HepG2 (cell line): ENCODE results near the gene PLOD2.

ENCODE experiments used
- AGO1 ChIP-seq: fragments of 200-400 bp; formaldehyde crosslinking; IDR thresholded peaks from 2 replicates; pipeline ENCODE4 v1.6.1; 2017; ENCODE audit warnings: mild to moderate bottlenecking, low read depth, low read length, moderate library complexity; ENCODE audit not compliant: poor library complexity, severe bottlenecking
- CBX5 ChIP-seq: sonication (generic); formaldehyde crosslinking; IDR thresholded peaks from 2 replicates; pipeline ENCODE4 v1.4.0; 2020; ENCODE audit warnings: missing genetic modification reagents, borderline replicate concordance
- CTCF ChIP-seq: sonication (generic); formaldehyde crosslinking; IDR thresholded peaks from 2 replicates; pipeline ENCODE4 v1.5.0; 2020; ENCODE audit warnings: mild to moderate bottlenecking, missing genetic modification reagents, moderate library complexity
- E2F1 ChIP-seq: sonication (generic); formaldehyde crosslinking; IDR thresholded peaks from 2 replicates; pipeline ENCODE4 v1.5.0; 2020; ENCODE audit warnings: missing genetic modification reagents
- E2F5 ChIP-seq: sonication (generic); formaldehyde crosslinking; conservative IDR thresholded peaks from 2 replicates; pipeline ENCODE4 v1.4.0; 2020; ENCODE audit warnings: missing genetic modification reagents
- EZH2 ChIP-seq: conservative IDR thresholded peaks from 2 replicates; pipeline ENCODE4 v1.6.1; 2012; ENCODE audit warnings: mild to moderate bottlenecking, low read depth, low read length, moderate library complexity
- KAT7 ChIP-seq: IDR thresholded peaks from 2 replicates; pipeline ENCODE4 v1.6.1; 2018; ENCODE audit warnings: borderline replicate concordance, missing compliant biosample characterization
- POLR2A ChIP-seq, 2 experiments: IDR thresholded peaks; 2 replicates each; pipeline ENCODE4 v1.6.1; 2011; ENCODE audit warnings: low read depth in 2 of 2, low read length in 2 of 2, mild to moderate bottlenecking in 1 of 2, moderate library complexity in 1 of 2; ENCODE audit not compliant: insufficient read depth in 1 of 2
- SP2 ChIP-seq: sonication (generic); formaldehyde crosslinking; IDR thresholded peaks from 2 replicates; pipeline ENCODE4 v1.5.1; 2020; ENCODE audit warnings: mild to moderate bottlenecking, missing genetic modification reagents
- SRSF1 ChIP-seq: fragments of 200-400 bp; formaldehyde crosslinking; optimal IDR thresholded peaks from 2 replicates; pipeline ENCODE3; 2017; ENCODE audit warnings: mild to moderate bottlenecking, low read depth, low read length, moderate library complexity
- ZFP62 ChIP-seq: sonication (generic); formaldehyde crosslinking; IDR thresholded peaks from 2 replicates; pipeline ENCODE4 v1.4.0; 2020; ENCODE audit warnings: missing genetic modification reagents
- ZNF343 ChIP-seq: sonication (generic); formaldehyde crosslinking; IDR thresholded peaks from 2 replicates; pipeline ENCODE4 v1.4.0; 2020; ENCODE audit warnings: mild to moderate bottlenecking, missing genetic modification reagents
- ZNF570 ChIP-seq: sonication (generic); formaldehyde crosslinking; IDR thresholded peaks from 2 replicates; pipeline ENCODE4 v1.4.0; 2020; ENCODE audit warnings: mild to moderate bottlenecking, missing genetic modification reagents, borderline replicate concordance
- TF ChIP-seq, protein P1 (sequence below): sonication (generic); formaldehyde crosslinking; IDR thresholded peaks from 2 replicates; pipeline ENCODE4 v1.4.0; 2020; ENCODE audit warnings: missing genetic modification reagents

GRCh38 chr3:146145642-146146041 is 15.3 kb downstream of the PLOD2 start:
- no peak for TF ChIP-seq AGO1
- TF ChIP-seq SP2 (CRISPR knock-in tag): no peak
- no peak for TF ChIP-seq POLR2A (IDR thresholded peaks at IDR 0.05; ENCODE audit: insufficient read depth in 1 of 2, low read depth in 2 of 2, low read length in 2 of 2)
- no peak for TF ChIP-seq KAT7
- no peak for TF ChIP-seq E2F5 (CRISPR knock-in tag)
- no peak for TF ChIP-seq E2F1 (CRISPR knock-in tag)
- no peak for TF ChIP-seq CBX5 (CRISPR knock-in tag)
- TF ChIP-seq SRSF1: no peak
- TF ChIP-seq, protein P1, sequence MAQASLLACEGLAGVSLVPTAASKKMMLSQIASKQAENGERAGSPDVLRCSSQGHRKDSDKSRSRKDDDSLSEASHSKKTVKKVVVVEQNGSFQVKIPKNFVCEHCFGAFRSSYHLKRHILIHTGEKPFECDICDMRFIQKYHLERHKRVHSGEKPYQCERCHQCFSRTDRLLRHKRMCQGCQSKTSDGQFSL (CRISPR knock-in tag): no peak
- TF ChIP-seq ZFP62 (CRISPR knock-in tag): no peak
- TF ChIP-seq ZNF343 (CRISPR knock-in tag): no peak
- no peak for TF ChIP-seq CTCF
- TF ChIP-seq ZNF570 (CRISPR knock-in tag): no peak
- no peak for TF ChIP-seq EZH2
